Stimulated activated CD4-positive, alpha-beta T cell treated with anti-CD3 and anti-CD28 coated beads, Interleukin-12 subunit alpha, Interleukin-12 subunit beta, amount 100 ng/mL, for 4 hours (primary cell): ENCODE measurements around the gene PJVK.
A peak's percentile ranks its signal among the peaks of the same experiment; 100 is the strongest.
"Not testable (repeated sequence)": the region's sequence is repeated elsewhere in the genome, so short reads cannot be mapped to it uniquely, and the experiment has no call there.

ENCODE experiments used
- DNase-seq: peaks from one replicate; pipeline ENCODE4 v3.0.0-alpha.2; 2020

Gene PJVK

GRCh38 chr2:178436662-178437061 is 14.5 kb upstream of the PJVK start:
- DNase-seq, result no peak

- DNase-seq, result no peak
Observed at GRCh38 chr2:178441426-178441825, 9.8 kb upstream of the PJVK start.

- DNase-seq, result no peak
Observed at GRCh38 chr2:178448968-178449661, 2.1 kb upstream of the PJVK start.

GRCh38 chr2:178449700-178450523 is 1.3 kb upstream of the PJVK start:
- DNase-seq, result peak; percentile 11

- no peak for DNase-seq
Observed at GRCh38 chr2:178450524-178450773, 729 bp upstream of the PJVK start.

- DNase-seq, result no peak
Observed at GRCh38 chr2:178452334-178452733, 1.2 kb downstream of the PJVK start.

- DNase-seq, result no peak
Observed at GRCh38 chr2:178452870-178453269, 1.7 kb downstream of the PJVK start.

DNA sequence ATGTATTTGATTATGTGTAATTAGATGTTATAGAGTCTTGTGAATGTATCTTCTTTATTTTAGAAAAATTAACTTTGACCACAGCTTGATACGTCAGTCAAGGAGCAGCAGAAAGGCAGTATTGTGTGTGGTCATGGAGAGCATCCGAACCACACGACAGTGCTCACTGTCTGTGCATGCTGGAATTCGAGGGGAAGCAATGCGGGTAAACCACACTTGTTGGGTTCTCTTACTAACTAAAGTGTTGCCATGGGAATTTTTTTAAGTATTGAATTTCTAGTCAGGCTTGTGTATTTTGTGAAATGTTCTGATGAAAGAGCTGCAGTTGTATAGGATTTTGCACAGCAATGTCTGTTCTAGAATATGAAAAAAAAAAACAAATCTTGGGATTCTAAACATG is 4.8 kb downstream of the PJVK start:
- no peak for DNase-seq

DNA sequence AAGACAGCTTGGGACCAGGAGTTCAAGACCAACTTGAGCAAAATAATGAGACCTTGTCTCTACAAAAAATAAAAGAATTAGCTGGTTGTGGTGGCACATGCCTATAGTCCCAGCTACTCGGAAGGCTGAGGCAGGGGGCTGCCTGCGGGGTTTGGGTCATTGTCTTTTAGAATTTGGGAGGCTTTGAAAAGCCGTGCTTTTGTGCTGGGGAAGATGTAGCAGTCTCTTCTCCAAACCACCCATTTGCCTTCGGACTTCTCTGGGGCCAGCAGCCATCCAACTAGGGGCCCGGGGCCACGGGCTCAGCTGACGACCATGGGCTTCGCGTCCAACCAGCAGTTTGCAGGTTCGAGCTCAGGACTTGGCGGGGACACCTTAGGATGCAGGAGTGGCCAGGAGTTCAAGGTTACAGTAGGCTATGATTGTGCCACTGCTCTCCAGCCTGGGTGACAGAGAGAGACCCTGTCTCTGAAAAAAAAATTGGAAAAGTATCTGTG is 6.3 kb downstream of the PJVK start:
- no peak for DNase-seq

DNA sequence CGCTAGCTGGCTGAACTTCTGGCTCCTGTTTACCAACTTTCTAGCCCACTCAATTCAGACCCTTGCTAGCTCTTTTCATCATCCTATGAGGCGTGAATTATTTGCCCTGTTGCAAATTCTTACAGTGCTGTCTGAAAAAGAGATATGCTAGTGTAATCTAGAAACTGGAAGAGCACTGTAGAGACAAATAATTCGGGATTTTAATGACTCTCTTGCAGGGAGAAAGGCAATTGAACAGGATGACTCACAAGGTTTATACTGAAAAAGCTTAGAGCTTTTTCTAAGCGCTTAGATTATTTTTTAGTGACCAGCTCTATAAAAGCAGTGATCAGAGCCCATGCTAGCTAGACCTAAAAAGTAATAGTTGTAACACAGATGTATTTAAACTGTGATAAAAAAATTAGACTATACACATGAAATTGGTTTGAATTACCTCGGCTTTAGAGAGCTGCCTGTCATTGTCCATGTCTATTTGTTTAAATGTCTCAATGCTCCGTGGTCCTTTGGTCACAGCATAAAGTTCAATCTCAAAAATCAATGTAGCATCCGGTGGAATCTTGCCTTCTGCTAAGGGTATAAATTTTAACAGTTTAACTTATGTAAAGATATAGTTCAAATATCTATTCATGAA is 18.2 kb downstream of the PJVK start:
- DNase-seq, result no peak

DNA sequence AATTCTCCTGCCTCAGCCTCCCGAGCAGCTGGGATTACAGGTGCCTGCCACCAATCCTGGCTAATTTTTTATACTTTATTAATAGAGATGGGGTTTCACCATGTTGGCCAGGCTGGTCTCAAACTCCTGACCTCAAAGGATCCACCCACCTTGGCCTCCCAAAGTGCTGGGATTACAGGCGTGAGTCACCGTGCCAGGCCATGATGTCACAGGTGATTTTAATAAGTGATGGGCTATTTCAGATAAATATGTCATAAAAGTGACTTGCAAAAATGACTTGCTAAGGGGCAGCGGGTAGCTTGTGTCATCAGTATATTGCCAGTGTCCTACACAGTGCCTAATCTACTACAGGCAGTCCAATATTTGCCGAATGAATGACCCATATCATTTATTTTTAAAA is 20.1 kb downstream of the PJVK start:
- DNase-seq, result not testable (repeated sequence)

- no peak for DNase-seq
Observed at GRCh38 chr2:178473373-178473772, 22.2 kb downstream of the PJVK start.

DNA sequence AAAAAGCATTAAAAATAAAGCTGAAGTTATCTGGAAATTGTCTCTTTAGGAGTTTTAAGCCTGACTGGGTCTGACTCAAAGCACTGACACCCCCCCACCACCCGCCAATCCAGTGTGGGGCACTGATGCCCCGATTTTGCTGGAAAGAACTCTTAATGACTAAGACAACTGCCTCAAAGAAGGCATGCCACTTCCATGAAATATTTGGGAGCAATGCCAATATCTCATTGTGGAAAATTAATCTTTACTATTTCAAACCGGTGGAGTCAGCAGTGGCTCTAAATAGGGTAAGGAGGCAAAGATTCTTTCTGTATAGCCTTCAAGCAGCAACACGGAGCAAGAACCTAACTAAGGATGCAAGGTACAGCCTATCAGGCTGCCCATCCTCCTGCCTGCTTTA is 22.8 kb downstream of the PJVK start:
- DNase-seq, result no peak

DNA sequence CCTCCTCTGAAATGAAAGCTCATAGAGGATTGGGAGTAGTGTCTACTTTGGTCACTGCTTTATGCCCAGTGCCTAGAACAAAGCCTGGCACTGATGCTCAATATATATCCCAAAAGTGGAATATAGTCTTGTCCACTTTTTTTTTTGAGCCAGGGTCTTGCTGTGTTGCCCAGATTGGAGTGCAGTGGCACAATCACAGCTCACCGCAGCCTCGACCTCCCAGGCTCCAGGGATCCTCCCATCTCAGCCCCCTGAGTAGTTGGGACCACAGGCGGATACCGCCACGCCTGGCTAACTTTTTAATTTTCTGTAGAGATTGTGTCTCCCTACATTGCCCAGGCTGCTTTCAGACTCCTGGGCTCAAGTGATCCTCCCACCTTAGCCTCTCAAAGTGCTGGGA is 23.4 kb downstream of the PJVK start:
- no peak for DNase-seq

DNA sequence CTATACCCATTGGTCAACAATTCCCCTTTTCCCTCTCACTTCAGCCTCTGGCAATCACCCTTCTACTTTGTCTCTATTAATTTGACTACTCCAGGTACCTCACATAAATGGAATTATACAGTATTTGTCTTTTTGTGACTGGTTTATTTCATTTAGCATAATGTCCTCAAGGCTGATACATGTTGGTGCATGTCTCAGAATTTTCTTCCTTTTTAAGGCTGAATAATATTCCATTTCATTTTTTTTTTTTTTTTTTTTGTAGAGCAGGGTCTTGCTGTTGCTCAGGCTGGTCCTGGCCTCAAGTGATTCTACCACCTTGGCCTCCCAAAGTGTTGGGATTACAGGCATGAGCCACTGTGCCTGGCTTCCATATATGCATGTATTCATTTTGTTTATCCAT is 25.3 kb downstream of the PJVK start:
- no peak for DNase-seq

DNA sequence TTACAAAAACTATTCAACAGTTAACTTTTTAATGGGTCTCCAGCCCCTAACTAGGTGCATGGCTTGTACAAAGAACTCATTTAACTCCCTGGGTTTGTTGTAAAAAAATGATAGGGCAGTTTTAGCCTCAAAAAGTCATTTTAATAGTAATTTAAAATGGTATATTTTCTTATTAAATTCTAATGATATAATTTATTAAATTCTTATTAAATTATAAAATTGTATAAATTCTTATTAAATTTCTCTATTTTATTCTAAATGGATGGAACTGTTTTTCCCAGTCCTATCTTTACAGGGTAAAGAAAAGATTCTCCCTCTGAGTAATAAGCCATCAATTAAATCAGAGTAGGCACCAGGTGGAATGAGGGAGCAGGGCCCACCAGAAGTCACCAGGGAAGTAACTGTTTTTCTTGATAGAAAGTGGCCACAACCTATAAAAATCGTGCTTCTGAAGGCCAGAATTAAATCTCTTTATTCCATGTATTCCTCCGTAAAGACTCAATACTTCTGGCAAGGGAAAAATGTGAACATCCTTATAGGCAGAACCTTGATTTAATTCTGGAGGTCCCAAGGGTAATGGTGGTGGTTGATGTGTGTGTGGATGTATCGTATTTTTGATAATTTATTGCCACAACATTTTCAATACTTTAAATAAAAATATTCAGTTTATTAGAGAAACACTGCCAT is 26.4 kb downstream of the PJVK start:
- no peak for DNase-seq

DNA sequence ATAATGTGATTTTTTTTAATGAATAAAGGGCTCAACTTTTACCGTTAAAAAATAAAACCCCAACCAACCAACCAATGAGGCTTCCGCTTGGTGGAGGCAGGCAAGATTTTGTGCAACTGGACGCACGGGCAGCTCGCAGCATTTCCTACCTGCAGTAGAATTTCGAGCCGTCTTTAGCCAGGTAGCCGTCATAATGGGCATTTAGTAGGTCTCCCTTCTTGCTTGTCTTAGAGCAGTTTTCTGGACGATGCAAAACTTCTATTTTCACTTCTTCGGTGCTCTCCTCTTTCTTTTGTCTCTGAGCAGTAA is 26.9 kb downstream of the PJVK start:
- DNase-seq, result no peak

DNA sequence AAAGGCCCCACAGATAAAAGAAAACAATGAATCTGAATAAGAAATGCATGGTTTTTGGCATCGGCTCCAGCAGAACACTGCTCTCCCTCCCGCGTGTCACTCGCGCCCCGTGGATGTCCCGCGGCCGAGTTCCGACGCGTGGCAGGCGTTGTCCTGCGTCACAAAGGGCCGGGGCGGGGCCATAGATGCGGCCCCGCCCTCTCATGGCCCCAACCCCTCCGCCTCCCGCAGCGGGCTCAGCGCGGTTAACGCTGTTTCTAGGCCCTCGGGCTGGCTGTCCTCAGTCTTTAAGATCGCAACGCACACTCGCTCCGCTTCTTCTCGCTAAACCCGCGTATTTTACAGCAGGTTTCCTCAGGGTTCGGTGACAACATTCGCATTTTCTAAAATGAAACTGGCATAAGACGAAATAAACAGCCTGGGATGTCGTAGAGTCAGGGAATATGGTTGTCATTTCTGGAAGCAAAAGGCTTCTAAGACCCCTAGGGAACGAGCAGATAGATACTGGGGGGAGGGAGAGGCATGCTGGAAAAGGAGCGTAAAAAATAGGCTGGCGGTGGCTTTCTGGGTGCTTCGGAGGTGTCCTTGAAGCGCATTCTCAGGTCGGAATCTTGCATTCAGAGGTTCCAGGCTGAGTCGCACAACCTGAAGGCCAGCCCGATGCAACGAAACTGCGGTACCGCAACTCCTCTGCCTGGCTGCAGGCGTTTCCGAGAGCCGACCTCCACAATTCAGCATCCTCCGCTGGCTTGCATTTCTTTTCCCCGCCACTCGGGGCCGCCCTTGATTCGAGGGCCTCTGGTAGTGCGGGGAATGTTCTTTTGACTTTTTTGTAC is 27.5 kb downstream of the PJVK start, which contains the start of gene FKBP7:
Gene FKBP7, minus strand, starts transcription at position 162 of the 836 bp plus-strand sequence. Its CDS starts 101 bp downstream, at position 61.
- DNase-seq, result peak; percentile 76

DNA sequence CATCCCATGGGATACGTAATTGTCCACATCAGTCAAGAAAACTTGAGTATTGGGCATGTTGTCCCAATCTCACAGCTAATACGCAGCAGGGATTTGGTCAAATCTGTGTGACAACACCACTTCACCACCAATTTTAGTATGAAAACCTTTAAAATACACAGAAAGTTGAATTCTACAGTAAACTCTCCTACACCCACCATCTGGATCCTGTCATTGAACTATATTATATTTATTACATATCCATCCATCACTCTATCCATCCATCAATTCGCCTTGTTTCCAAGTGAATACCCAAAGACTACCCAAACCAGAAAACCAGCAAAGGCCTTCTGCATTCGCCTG is 28.1 kb downstream of the PJVK start:
- DNase-seq, result no peak

GRCh38 chr2:178479758-178480226 is 28.6 kb downstream of the PJVK start:
- DNase-seq, result no peak

GRCh38 chr2:178480227-178481181 is 29.3 kb downstream of the PJVK start, which contains the start of gene PLEKHA3:
PLEKHA3 (plus strand) TSS chr2:178480457; CDS start chr2:178480870, 413 bp downstream.
- DNase-seq, result peak; percentile 69
